Skin epidermis (tissue), 12 donors: ENCODE data around the gene TEX26.

ENCODE experiments used
- H3K27ac ChIP-seq, 21 experiments: fragments of 200-600 bp; sonication (generic) in 11 of 21; one replicate each; pipeline ENCODE4 v1.5.0; 2020; ENCODE audit warnings: mild to moderate bottlenecking in 3 of 21, inconsistent platforms in 2 of 21, moderate library complexity in 2 of 21
- H3K4me3 ChIP-seq, 7 experiments: fragments of 200-600 bp; sonication (generic) in 2 of 7; one replicate each; pipeline ENCODE4 v1.5.0; 2020; ENCODE audit warnings: inconsistent platforms in 2 of 7, mild to moderate bottlenecking in 2 of 7, moderate library complexity in 1 of 7

Gene TEX26

DNA sequence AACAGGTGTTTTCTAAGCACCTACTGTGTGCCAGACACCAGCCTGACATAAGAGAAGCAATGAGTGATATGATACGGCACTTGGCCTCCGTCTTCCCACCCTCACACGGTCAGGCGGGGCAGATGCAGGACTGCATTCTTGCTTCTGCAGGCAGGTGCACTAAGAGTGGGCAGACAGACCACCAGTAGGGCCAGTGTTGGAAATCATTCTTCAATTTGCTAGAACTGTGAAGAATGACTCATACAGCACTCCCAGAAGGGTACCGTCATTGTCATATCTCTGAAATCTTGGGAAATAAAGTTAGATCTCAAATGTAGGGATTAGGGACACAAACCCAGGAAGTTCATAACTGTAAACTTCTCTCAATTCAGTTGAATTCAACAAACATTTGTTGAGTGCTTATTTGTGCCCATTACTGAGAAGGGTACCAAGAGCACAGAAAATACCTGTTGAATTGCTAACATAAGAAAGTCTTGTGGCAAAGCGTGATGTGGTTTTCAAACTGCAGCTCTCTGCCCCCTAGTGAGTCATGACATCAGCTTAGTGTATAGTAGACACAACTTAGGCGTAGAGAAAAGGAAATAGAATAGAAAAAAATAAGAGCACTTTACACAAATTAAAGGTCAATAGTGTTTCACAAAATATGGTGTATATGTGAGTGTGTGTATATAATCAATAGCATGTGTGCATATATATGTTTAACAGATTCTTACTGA, 76.1 kb downstream of the TEX26 start:
- no peak overlapping the region for H3K27ac ChIP-seq

DNA sequence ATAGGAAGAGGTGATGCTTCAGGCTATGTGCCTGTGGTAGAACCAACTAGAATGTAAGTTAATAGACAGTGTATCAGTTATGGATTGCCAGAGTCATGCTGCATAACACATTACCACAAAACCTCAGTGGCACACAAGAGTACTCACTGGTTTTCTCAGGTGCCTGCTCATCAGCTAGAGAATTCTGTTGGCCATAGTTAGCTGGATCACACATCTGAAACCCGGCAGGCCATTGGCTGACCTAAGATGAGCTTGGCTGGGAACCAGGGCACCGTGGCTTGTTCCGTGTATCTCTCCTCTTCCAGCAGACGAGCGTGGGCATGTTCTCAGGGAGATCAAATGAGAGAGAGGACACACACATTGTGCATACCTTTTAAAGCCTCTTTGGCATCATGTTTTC, 76.7 kb downstream of the TEX26 start:
- H3K4me3 ChIP-seq, result no peak overlapping the region
- no peak overlapping the region for H3K27ac ChIP-seq

More for the DNA sequence above, 76.1 kb downstream of the TEX26 start:
- H3K4me3 ChIP-seq, result no peak overlapping the region

DNA sequence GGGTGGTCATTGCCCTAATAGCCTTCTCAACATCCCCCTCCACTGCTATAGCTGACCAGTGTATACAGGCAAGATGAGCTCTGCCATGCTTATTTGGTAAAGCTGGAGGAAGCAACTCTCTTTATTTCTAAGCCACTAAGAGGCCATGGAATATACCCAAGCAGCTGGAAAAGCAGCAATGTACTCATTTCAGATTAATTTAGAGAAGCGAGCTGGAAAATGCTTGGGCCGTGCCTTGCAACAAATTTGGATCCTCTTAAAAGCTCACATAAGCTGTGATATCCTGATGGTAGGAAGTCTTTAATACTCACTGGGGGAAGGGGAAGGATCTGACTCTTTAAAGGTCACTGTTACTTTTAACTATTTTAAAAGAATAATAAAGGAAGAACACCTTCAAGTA, 77.8 kb downstream of the TEX26 start:
- H3K4me3 ChIP-seq, result no peak overlapping the region
- no peak overlapping the region for H3K27ac ChIP-seq

DNA sequence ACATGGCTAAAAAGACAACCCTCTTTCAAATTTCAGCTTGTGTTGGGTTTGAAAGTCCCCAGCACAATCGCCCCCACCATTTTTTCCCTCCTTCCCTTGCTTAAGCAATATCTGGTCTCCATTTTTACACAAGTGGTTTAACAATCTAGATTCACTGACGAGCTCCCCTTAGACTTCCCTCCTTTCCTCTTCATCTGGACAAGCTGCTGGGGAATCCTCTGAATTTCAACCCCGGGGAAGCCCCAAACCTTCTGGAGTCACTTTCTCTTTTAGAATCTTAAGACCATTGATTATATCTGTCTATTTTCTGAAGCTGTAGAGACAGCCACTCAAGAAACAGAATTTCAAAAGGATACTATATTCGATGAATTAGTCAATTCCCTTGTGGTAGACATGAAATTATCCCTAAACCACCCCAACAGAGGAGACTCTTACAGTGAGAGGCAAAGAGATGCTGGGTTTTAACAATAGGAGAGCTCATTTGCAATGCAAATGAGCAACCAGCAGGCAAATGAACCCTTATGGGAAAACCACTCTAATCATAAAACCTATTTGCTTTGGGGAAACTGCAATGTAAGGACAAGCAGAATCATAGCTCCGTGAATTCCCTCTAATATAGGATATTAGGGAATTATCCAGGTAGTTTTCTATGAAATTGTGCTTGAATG, 78.9 kb downstream of the TEX26 start:
- H3K27ac ChIP-seq, result no peak overlapping the region
- no peak overlapping the region for H3K4me3 ChIP-seq

DNA sequence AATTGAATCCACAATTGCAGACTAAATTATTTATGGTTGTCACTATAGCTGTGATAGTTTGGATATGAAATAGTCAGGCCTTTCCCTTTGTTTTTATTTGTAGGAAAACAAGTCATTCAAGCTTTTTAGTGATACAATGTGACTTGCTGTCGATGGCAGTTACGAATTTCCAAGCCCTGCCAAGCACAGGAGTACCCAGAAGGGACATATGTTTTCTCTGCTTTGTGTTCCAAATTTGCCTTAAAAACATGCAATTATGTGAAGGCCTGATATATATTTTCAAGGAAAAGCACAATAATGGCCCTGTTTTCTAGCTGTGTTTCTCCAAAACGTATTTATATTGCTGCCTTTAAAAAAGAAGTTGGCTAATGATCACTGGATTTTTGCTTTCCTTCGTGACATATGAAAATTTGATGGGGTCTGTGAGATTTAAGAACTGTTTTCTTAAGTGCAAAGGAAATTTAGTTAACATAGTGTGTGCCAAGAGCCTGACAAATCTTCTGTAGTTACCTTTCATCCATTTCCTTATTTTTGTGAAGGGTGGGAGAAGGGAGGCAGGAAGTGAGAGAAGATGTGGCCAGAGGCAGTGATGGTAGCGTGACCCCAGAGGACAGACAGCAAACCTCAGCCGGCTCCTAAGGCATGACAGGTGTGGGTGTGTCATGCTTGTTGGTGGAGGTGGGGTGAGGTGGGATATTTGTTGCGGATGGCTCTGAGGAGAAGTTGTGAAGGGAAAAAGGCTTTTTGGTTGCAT, 79.6 kb downstream of the TEX26 start:
- H3K4me3 ChIP-seq, result no peak overlapping the region
- no peak overlapping the region for H3K27ac ChIP-seq

DNA sequence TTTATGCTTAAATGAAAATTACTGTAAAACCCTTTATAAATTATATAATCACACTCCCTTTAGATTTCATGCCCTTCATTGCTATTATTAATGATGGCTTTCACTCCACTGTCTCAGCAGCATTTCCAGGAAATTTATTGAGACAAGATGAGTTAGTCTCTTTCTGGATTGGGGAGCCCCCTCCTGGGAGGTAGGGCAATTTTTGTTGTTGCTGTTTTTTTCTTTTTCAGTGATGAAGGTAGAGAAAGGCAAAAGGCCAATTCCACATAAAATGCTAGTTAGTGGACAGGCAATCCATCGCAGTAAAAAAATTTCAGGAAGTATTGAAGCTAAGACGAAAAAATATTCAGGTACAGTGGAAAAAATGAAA, 80.2 kb downstream of the TEX26 start:
- Histone ChIP-seq H3K27ac (no peak overlapping the region), H3K4me3 (no peak overlapping the region)

DNA sequence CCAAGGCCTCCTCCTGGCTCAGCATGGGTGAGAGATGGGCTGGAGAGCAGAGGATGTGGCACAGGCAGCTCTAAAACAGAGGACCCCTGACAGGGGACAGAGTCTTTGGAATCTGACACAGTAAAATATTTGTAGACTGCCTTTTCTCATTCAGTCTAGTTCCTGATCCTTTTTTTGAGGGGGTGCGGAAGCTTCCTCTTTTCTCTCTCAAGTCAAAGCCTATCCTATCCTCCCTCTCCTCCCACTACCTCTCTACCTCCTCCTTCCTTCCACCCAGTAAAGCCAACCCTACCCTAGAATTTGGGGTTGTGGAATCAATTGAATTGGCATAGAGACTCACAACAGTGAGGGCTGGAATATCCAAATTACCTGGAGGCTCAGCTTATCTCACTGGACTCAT, 82.0 kb downstream of the TEX26 start:
- H3K27ac ChIP-seq, result no peak overlapping the region
- no peak overlapping the region for H3K4me3 ChIP-seq

DNA sequence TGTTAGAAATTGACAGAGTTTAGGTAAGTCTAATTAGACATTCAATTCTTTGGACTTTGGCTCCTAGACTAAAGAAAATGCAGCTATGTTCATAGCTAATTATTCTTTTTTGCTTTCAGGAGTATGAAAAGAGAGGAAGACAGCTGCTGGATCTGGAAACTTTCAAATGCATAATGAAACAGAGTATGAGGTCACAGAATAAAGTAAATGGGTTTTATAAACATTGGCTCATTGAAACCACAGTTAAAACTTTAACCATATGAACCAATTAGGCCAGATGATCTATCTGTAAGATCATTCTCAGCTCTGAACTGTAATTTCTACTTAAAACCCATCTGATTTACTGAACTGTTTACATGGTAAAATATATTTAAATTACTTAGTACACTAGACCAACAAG, 82.7 kb downstream of the TEX26 start:
- no peak overlapping the region for H3K27ac ChIP-seq
- H3K4me3 ChIP-seq, result no peak overlapping the region

DNA sequence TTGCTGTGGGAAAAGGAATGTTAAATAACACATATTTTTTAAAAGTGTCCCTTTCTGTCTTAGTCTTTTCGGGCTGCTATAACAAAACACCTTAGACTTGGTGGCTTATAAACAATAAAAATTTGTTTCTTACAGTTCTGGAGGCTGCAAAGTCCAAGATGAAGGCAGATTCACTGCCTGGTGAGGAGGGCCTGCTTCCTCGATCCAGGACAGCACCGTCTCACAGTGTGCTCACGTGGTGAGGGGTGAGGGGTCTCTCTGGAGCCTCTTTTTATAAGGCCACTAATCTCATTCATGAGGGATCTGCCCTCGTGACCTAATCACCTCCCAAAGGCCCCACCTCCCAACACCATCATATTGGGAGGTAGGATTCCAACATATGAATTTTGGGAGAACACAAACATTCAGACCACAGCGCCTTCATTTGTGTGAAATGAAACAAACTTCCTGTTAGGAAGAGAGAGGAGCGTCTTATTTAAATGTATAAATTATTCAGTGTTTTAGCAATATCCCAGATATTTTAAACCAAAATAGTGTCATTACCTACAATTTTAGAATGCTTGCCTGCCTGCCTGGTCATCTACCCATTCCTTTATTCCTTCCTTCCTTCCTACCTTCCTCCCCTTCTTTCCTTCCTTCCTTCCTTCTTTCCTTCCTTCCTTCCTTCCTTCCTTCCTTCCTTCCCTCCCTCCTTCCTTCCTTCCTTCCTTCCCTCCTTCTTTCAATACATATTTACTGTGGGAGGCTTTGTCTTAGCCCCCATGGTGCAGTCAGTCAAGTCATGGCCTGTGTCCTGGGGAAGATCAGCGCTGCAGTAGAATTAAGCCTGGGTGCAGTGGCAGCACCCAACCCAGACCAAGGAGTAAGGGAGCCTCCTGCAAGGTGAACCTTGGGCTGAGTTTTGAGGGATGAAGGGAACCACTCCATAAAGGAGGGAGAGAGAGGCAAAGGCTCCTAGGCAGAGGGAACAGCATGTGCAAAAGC, 84.2 kb downstream of the TEX26 start:
- Histone ChIP-seq H3K4me3 (no peak overlapping the region), H3K27ac (no peak overlapping the region)

DNA sequence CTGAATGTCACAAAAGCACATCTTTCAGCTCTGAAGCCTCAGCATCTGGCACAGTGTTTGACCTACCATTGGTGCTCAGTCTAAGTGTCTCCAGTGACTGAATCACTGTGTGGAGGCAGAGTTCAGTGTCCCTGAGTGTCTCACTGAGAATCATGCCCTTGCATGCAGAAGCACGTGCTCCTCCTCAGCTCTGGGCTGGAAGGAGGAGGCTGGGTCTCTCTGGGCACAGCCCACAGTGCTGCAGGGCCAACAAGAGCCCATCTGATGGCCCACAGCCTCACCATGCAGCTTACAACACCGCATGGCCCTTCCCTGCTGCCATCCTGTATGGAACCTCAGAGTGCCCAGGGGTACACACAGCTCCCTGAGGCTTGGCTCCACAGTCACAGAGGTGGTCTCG, 86.1 kb downstream of the TEX26 start:
- no peak overlapping the region for H3K27ac ChIP-seq
- no peak overlapping the region for H3K4me3 ChIP-seq

DNA sequence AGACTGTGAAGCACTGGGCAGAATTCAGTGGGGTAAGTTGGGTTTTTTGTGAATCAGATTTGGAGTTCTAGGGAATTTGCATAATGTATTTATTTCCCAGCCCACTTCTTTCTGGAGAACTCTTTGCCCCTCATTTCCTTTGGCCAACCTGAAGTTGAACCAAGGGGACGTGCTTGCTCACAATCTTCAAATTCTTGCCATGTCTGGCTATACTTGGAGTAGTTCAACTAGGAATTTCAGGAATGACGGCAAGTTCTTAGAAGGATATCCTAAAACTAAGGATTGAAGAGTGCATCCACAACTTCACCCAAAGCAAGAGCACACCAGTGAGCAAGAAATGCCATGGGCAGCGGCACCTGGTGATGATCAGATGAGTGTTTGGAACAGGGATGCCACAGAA, 88.5 kb downstream of the TEX26 start:
- no peak overlapping the region for H3K4me3 ChIP-seq
- no peak overlapping the region for H3K27ac ChIP-seq

DNA sequence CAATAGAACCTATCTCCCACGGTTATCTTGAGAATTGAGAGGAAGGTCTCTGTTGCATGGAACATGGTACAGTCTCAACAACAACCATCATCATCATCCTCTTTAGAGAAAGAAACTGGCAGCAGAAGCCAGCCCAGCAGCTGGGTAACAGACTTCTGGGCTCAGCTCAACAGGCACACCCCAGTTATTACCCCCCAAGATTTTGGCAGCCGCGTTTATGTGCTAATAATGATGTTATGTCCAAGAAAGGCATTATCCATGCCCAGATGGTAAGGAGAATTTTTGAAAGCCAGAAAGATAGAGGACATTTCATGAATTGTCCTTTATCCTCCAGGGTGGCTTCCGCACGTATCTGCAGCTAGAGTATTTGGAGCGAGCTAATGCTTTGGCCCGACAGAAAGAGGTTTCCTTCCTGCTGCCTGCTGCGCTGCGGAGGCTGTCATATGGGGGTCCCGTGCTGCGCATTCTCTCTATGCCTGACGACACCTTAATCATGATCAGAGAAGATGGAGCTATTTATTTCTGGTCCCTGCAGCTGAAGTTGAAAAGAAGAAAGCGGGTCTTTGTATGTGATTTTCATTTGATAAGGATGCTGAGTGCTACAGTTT, 89.9 kb downstream of the TEX26 start:
- Histone ChIP-seq H3K4me3 (no peak overlapping the region), H3K27ac (no peak overlapping the region)

DNA sequence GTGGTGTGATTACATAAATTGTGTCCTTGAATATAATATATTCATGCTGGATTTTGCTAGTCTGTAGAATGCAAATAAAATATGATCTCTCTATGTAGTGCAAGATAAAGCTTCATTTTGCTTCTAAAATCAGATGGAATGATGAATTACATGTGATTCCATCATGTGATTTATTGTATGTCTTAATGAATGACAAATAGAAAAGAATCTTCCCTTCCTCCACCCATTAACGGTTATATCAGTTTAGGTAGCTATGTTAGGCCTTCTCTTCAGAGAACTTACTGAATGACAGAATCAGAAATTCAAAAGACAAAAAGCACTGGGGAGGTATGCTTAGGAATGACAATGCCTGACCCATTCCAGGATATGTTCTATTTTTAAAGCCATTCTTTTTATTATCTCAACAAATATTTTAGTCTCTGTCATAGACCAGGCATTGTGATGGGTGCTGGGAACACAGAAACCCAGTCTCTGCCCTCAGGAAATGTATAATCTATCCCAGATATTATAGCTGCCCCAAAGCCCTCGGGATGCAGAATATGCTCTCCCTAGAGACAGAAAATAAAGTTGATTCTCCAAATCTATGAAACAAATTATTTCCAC, 90.6 kb downstream of the TEX26 start:
- Histone ChIP-seq H3K4me3 (no peak overlapping the region), H3K27ac (no peak overlapping the region)
